Colonic mucosa (tissue), 4 donors: ENCODE results near the gene CACNB4. TPM values are rescaled to one million over a fixed set of nuclear protein-coding genes. Genes with fewer than 3 reads are reported as not detected.

ENCODE experiments used
- DNase-seq: peaks from one replicate; pipeline ENCODE4 v3.0.0-alpha.2; 2020
- H3K27ac ChIP-seq: fragments of 200-600 bp; one replicate; pipeline ENCODE4 v1.8.0; 2021
- H3K27me3 ChIP-seq: fragments of 200-600 bp; one replicate; pipeline ENCODE4 v1.8.0; 2021
- H3K36me3 ChIP-seq: fragments of 200-600 bp; one replicate; pipeline ENCODE4 v1.8.0; 2021
- H3K4me1 ChIP-seq: fragments of 200-600 bp; one replicate; pipeline ENCODE4 v1.8.0; 2021; ENCODE audit warnings: mild to moderate bottlenecking
- H3K4me3 ChIP-seq: fragments of 200-600 bp; one replicate; pipeline ENCODE4 v1.8.0; 2021
- H3K9ac ChIP-seq, 2 donors: one replicate each; pipeline ENCODE4 v1.7.0; 2013; ENCODE audit warnings: control low read depth in 2 of 2, low read depth in 2 of 2, low read length in 2 of 2
- H3K9me3 ChIP-seq: fragments of 200-600 bp; one replicate; pipeline ENCODE4 v1.8.0; 2021
- intact Hi-C: fragments of 100-400 bp; cut with DNase I; formaldehyde crosslinking; loops from one replicate; pipeline ENCODE4 v1.14.1; 2022
- total RNA-seq, 2 donors: library from RNA; stranded (reverse); fragmentation: NEBNext Ultra II Directional in 1 of 2; extraction: Animal tissue kit (Norgen Biotek cat#: 25700) in 1 of 2; gene quantifications; one replicate each; pipeline ENCODE4 v1.2.1, GENCODE V29; 2021
- TF ChIP-seq, protein P1 (sequence below): fragments of 200-600 bp; IDR thresholded peaks from one replicate; pipeline ENCODE4 v1.8.0; 2022; ENCODE audit warnings: antibody characterized with exemption, mild to moderate bottlenecking
- donor health status: healthy.
- donor health status: DM: no; HTN: no; CAD: no.
- donor health status: DM: no; HTN: no; CAD: no.

CACNB4 gene
- total RNA-seq, 2 donors from 2014 or later: 0.44 to 1.0 TPM

DNA sequence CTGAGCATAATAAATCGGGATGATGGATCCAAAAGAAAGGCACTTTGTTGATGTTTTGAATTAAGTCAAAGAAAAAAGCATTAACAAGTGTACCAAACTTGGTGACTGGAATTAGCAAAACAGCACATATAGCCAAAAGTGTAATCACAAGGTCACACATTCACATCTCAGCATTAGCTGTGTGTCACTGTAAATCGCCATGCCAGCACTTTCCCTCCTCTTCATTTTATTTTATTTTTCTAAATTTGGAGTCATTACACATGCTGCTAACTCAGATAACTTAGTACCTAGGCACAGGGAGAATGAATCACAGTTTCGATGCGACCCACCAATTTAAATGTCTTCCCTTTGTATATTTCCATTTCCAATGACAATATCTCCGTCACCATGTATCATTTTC is 111.4 kb downstream of the CACNB4 start:
- Histone ChIP-seq H3K9me3 (no peaks in the 10 kb centered on the region), H3K36me3 (no peaks in the 10 kb centered on the region), H3K4me3 (no peak overlapping the region), H3K27me3 (no peaks in the 10 kb centered on the region), H3K4me1 (no peaks in the 10 kb centered on the region), H3K9ac (no peak overlapping the region), H3K27ac (no peak overlapping the region)
- TF ChIP-seq, protein P1, sequence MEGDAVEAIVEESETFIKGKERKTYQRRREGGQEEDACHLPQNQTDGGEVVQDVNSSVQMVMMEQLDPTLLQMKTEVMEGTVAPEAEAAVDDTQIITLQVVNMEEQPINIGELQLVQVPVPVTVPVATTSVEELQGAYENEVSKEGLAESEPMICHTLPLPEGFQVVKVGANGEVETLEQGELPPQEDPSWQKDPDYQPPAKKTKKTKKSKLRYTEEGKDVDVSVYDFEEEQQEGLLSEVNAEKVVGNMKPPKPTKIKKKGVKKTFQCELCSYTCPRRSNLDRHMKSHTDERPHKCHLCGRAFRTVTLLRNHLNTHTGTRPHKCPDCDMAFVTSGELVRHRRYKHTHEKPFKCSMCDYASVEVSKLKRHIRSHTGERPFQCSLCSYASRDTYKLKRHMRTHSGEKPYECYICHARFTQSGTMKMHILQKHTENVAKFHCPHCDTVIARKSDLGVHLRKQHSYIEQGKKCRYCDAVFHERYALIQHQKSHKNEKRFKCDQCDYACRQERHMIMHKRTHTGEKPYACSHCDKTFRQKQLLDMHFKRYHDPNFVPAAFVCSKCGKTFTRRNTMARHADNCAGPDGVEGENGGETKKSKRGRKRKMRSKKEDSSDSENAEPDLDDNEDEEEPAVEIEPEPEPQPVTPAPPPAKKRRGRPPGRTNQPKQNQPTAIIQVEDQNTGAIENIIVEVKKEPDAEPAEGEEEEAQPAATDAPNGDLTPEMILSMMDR: no peak
- intact Hi-C loops: no loop called here
- no peak for DNase-seq

DNA sequence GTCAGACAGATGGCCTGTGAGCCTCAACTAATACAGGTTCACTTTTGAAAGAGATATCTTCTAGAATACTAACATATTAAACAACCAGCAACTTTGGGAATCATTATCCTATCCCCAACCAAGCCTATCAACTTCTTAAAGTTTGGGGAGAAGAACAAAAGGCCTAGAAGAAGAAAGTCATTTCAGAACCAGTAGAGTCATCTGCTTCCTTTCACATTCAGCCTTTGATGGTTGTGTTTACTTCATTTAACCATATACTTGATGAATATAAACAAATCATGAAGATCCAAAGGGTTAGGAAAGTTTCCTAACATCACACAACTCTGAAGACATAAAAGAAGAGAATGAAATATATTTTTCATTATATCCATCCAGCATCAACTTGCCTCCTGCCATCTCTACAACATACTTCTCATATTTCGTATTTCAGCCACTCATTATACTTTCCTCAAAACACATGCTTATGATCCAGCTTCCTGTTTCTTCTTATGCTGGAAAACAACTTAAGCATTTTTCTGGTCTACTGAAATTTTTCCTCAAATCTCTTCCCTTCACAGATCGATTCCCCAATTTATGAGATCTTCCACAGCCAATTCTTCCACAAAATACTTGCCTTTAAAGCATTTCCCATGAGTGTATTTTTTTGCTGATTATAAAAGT is 114.3 kb downstream of the CACNB4 start:
- no peaks in the 10 kb centered on the region for H3K4me1 ChIP-seq
- no peaks in the 10 kb centered on the region for H3K27me3 ChIP-seq
- no peak overlapping the region for H3K9ac ChIP-seq
- H3K9me3 ChIP-seq: no peaks in the 10 kb centered on the region
- no peak for DNase-seq
- no peaks in the 10 kb centered on the region for H3K36me3 ChIP-seq
- intact Hi-C loops: no loop called here
- TF ChIP-seq, protein P1: no peak
- H3K4me3 ChIP-seq: no peak overlapping the region
- H3K27ac ChIP-seq: no peak overlapping the region

DNA sequence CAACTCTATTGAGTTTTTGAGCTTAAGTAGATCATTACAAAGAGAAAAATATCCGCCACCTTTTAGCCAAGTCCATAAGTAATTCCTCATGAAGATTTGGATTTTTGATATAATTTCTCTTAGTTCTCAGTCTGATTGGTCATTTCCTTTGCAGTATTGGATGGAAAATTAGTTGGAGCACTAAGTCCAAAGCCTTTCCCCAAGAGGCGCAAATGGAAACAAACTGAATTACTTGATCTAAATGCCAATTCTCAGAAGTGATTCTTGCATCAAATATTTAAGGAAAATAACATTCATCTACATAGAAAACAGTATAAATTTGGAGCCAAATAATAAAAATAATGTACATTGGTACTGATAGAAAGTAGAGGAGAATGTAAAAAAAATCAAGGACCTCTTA is 115.6 kb downstream of the CACNB4 start:
- H3K27me3 ChIP-seq: no peaks in the 10 kb centered on the region
- intact Hi-C loops: no loop called here
- no peaks in the 10 kb centered on the region for H3K36me3 ChIP-seq
- no peak overlapping the region for H3K9ac ChIP-seq
- H3K9me3 ChIP-seq: no peaks in the 10 kb centered on the region
- TF ChIP-seq, protein P1: no peak
- no peak overlapping the region for H3K4me3 ChIP-seq
- H3K4me1 ChIP-seq: no peaks in the 10 kb centered on the region
- DNase-seq: no peak
- H3K27ac ChIP-seq: no peak overlapping the region

DNA sequence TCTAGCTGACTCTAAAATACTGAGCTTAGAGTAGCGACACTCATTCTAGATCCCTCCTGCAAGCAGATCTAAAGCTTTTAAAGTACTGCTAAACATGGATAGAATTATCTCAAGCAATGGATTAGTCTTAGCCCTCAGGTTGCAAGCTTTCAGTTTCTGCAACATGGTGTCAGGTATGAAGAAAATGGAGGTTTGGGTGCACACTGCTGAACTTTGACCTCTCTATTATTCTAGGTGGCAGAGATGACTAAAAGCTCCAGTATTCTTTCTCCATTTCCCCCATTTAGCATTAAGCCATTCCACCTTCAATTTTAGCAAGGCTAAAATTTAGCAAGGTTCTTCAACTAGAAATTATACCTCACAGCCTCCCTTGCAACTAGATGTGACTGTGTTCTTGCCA is 117.0 kb downstream of the CACNB4 start:
- H3K27me3 ChIP-seq: no peaks in the 10 kb centered on the region
- H3K9ac ChIP-seq: no peak overlapping the region
- no peak overlapping the region for H3K27ac ChIP-seq
- intact Hi-C loops: no loop called here
- no peaks in the 10 kb centered on the region for H3K4me1 ChIP-seq
- H3K9me3 ChIP-seq: no peaks in the 10 kb centered on the region
- TF ChIP-seq, protein P1: no peak
- H3K4me3 ChIP-seq: no peak overlapping the region
- DNase-seq: no peak
- H3K36me3 ChIP-seq: no peaks in the 10 kb centered on the region

DNA sequence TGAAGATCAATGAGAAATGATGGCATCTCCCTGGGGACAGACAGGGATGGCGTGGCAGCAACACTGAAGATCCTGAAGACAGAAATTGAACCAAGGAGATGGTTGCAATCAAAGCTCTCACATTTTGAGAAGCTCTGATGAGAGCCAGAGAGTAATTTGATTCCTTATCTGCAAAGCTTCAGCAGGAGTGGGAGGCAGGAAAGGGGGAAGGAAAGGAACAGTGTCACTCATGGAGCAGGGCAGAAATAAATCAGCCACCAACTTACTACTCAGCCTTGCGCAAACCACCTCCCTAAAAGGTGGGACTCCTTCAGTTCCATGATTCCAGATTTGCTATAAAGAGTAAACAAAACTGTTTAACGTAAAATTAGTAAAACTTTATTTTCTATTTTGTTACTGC is 119.2 kb downstream of the CACNB4 start:
- no peak overlapping the region for H3K4me3 ChIP-seq
- no peaks in the 10 kb centered on the region for H3K27me3 ChIP-seq
- no peaks in the 10 kb centered on the region for H3K9me3 ChIP-seq
- DNase-seq: no peak
- TF ChIP-seq, protein P1: no peak
- no peaks in the 10 kb centered on the region for H3K36me3 ChIP-seq
- H3K9ac ChIP-seq: no peak overlapping the region
- no peaks in the 10 kb centered on the region for H3K4me1 ChIP-seq
- H3K27ac ChIP-seq: no peak overlapping the region
- intact Hi-C loops: no loop called here
